Vagina (tissue), 2 donors: ENCODE data around the gene UTP11.

Source experiments
- POLR2A ChIP-seq, 2 donors: fragments of 450-650 bp; IDR thresholded peaks; one replicate each; pipeline ENCODE4 v1.6.1; 2017; ENCODE audit warnings: antibody characterized with exemption in 2 of 2, mild to moderate bottlenecking in 2 of 2, moderate library complexity in 2 of 2
- TF ChIP-seq, protein P1 (sequence below), 3 experiments: fragments of 450-650 bp in 2 of 3; fragments of 200-600 bp in 1 of 3; sonication (generic) in 1 of 3; IDR thresholded peaks; one replicate each; pipeline ENCODE4 v1.5.1; 2017 to 2019; ENCODE audit warnings: antibody characterized with exemption in 3 of 3, mild to moderate bottlenecking in 2 of 3, moderate library complexity in 2 of 3

DNA sequence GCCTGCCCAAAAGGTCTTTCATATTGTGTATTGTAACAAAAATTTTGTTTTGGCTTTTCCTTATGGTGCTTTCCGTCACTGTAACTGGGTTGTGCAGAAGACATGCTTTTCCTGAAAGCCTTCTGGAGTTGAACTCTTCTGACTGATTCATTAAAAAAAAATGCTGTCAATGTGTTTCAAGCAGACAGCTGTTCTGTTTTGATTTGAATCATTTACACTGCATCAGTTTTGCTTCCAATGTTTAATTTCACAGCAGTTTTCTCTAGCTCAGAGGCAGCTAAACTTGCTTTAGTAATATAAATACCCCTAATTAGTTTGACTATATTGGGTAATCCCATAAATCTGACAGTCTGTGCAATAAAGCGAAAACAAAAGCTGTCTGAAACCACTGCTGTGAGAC, 7.9 kb downstream of the UTP11 start:
- TF ChIP-seq POLR2A (IDR thresholded peaks at IDR 0.05): no peak
- TF ChIP-seq, protein P1, sequence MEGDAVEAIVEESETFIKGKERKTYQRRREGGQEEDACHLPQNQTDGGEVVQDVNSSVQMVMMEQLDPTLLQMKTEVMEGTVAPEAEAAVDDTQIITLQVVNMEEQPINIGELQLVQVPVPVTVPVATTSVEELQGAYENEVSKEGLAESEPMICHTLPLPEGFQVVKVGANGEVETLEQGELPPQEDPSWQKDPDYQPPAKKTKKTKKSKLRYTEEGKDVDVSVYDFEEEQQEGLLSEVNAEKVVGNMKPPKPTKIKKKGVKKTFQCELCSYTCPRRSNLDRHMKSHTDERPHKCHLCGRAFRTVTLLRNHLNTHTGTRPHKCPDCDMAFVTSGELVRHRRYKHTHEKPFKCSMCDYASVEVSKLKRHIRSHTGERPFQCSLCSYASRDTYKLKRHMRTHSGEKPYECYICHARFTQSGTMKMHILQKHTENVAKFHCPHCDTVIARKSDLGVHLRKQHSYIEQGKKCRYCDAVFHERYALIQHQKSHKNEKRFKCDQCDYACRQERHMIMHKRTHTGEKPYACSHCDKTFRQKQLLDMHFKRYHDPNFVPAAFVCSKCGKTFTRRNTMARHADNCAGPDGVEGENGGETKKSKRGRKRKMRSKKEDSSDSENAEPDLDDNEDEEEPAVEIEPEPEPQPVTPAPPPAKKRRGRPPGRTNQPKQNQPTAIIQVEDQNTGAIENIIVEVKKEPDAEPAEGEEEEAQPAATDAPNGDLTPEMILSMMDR (IDR thresholded peaks at IDR 0.05): no peak
